ENCODE results near the gene GOLGA5.

DNA sequence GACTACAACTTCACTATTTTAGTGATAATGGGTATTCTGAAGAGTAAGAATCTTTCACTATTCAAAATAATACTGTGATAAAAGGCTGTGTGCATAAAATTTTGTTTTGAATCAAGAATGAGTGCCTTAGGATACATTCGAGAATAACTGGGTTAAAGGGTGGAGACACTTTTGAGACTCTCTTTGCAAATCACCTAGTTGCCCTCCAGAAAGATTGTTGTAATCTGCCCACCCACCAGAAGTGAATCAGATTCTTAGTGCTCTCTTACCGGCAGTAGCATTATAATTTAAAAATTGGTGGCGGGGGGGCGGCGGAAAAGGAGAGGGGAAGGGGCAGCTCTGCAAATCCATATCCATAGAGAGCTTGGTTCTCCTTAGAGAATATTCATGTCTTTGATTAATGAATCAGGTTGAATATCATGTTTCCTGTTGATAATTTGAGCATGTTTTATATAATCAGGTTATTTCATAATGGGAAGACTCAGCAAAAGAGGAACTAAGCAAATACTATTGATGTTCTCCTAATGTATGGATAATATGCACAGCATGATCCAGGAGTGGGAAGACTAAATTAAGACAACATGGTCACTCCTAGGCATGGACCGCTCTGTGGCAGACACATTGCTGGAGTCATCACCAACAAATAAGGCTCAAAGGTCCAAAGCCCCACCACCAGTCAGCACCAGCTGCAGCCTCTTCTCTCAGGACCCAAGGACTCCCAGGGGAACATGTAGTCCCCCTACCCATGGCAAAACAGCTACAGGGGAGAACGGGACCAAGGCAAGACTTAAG, 66.1 kb downstream of the GOLGA5 start:
- TF ChIP-seq, protein P1, sequence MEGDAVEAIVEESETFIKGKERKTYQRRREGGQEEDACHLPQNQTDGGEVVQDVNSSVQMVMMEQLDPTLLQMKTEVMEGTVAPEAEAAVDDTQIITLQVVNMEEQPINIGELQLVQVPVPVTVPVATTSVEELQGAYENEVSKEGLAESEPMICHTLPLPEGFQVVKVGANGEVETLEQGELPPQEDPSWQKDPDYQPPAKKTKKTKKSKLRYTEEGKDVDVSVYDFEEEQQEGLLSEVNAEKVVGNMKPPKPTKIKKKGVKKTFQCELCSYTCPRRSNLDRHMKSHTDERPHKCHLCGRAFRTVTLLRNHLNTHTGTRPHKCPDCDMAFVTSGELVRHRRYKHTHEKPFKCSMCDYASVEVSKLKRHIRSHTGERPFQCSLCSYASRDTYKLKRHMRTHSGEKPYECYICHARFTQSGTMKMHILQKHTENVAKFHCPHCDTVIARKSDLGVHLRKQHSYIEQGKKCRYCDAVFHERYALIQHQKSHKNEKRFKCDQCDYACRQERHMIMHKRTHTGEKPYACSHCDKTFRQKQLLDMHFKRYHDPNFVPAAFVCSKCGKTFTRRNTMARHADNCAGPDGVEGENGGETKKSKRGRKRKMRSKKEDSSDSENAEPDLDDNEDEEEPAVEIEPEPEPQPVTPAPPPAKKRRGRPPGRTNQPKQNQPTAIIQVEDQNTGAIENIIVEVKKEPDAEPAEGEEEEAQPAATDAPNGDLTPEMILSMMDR (conservative IDR thresholded peaks at IDR 0.05; ENCODE audit: low read depth, low read length), result no peak
- no peak for TF ChIP-seq EZH2 (IDR thresholded peaks at IDR 0.05; ENCODE audit: low read length, unreplicated experiment)

Data from PC-3 (cell line).